ENCODE results near the gene LOXL1.

Gene LOXL1, protein sequence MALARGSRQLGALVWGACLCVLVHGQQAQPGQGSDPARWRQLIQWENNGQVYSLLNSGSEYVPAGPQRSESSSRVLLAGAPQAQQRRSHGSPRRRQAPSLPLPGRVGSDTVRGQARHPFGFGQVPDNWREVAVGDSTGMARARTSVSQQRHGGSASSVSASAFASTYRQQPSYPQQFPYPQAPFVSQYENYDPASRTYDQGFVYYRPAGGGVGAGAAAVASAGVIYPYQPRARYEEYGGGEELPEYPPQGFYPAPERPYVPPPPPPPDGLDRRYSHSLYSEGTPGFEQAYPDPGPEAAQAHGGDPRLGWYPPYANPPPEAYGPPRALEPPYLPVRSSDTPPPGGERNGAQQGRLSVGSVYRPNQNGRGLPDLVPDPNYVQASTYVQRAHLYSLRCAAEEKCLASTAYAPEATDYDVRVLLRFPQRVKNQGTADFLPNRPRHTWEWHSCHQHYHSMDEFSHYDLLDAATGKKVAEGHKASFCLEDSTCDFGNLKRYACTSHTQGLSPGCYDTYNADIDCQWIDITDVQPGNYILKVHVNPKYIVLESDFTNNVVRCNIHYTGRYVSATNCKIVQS

GRCh38 chr15:73926219-73927002, at the start of gene LOXL1:
Gene LOXL1, plus strand, starts transcription at chr15:73926462. Its CDS starts 322 bp downstream, at chr15:73926784.
- DNase-seq, result no peak

DNA sequence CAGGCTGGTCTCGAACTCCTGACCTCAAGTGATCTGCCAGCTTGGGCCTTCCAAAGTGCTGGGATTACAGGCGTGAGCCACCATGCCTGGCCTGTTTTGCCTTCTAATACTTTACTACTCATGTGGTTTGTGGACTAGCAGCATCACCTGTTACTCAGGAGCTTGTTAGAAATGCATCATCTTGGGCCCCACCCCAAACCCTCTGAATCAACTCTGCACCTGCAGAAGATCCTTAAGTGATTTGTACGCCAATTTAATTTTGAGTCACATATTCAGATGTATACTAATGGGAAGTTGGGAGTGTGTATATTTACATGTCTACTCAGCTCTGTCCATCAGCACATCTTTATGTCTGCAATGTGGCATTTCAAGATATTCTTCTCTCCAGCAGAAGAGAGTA, 46.8 kb upstream of the LOXL1 start:
- DNase-seq, result no peak

DNA sequence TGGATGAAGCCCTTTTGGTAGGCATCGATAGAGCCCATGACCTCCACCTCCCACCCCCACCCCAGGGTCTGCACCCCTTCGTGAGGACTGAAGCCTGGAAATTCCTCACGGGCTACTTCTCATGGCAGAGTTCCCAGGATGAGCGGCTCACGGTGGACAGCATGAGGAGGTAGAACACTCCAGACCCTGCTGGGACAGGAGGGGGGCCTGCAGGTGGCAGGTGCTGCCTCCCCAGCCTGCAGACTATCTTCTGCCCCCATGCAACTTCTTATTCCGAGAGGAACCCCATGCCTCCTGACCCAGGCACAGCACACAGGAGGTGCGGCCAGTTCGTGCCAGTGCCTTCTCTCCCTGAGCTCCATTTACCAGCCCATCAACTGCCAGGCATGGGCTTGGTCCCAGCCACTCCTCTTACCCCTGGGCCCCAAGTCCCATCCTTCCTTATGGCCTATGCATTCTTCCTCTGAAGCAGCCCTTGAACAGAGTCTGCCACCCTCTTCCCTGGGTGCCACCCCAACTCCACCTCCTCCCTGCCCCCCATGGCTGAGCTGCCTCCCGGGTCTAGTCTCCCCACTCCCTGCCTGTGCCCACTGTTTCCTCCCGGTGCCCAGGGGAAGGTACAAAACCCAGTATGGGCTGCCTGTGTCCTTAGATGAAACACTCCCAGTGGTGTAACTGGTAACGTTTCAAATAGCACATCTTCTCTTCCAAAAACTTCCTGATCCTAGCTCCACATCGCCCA, 44.5 kb upstream of the LOXL1 start:
- no peak for DNase-seq

- no peak for DNase-seq
These were observed 43.4 kb upstream of the LOXL1 start for GRCh38 chr15:73882761-73883419.

DNA sequence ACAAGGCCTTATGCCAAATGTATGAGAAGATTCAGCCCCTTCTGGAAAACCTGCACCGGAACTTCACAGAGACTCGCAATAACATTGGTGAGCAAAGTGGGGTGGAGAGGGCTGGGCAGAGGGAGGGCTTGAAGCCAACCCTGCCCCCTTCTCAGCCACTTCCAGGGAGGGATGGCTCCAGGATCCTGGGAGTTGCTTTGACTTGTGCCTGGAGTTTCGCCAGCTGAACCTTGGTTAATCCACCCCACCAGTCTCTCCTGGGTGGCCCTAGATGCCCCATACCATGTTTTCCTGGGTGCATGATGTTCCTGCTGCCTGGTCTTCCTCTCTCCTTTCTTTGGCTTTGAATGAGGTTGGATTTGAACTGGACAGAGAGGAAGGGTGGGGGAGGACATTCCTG, 42.1 kb upstream of the LOXL1 start:
- no peak for DNase-seq

GRCh38 chr15:73885954-73886700, 40.1 kb upstream of the LOXL1 start:
- no peak for DNase-seq

GRCh38 chr15:73886717-73887345, 39.4 kb upstream of the LOXL1 start:
- no peak for DNase-seq

GRCh38 chr15:73887481-73887880, 38.8 kb upstream of the LOXL1 start:
- no peak for DNase-seq

DNA sequence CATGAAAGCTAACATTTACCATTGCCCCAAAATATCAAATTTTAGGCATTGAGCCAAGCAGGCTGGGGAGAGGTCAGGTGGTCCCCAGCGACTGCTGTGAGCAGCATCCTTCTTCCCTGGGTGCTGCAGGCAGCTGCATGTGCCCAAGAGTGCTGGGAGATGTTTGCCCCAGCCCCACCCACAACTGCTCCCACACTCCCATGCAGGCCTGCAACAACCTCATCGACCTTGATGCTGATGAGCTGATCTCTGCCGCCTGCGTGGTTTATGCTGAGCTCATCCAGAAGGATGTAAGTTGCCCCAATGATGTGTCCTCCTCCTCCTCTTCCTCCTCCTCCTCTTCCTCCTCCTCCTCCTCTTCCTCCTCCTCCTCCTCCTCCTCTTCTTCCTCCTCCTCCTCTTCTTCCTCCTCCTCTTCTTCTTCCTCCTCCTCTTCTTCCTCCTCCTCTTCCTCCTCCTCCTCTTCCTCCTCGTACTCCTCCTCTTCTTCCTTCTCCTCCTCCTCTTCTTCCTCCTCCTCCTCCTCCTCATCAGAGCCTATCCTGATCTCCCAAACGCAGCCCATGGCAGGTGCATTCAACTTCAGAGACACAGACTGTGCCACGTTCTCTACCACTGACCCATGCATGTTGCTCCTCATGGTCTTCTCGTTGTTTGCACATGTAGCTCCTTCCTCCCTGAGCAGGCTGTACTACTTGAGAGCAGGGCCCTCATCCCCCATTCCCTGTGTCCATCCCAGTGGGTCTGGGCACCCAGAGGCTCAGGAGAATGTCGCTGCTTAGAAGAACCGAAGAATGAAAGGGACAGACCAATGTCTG, 37.8 kb upstream of the LOXL1 start:
- DNase-seq, result no peak

GRCh38 chr15:73889053-73889761, 37.1 kb upstream of the LOXL1 start:
- no peak for DNase-seq

- no peak for DNase-seq
These were observed 36.5 kb upstream of the LOXL1 start for GRCh38 chr15:73889762-73890124.

DNA sequence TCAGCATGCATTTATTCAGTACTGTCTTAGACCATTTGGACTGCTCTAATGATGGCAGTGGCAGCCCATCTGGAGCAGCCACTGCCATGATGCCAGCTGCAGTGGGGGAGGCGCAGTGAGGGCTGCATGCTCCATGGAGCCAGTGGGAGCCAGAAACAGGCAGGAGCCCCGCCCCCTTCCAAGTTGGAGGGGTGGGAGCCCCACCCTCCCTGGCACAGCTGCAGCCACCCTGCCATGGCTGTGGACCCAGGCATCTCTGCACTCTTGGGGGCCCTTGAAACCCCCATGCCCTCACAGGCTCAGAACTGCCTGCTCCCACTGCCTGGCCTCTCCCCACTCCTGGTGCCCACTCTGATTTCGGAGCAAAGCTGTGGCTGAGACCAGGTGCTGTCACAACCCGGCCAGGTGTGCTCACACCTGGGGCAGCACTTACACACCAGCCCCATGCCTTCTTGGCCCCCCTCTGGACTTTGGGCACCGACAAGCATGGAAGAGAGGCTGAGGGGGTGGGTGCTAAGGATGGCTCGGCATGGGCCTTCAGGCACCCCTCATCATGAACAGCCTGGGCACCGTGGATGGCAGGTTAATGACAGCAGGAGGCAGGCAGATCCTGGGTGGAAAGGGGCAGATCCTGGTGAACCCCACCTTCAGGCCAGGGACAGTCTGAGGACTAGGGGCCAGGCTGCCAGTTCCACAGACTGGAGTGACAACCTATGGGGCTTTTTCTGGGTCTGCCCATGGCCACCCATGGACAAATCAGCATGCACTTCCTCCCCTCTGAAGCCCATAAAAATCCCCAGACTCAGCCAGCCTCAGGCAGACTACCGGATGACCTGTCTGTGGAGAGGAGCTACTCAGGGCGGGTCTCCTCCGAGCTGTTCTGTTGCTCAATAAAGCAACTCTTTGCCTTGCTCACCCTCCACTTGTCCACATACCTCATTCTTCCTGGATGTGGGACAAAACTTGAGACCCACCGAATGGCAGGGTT, 34.6 kb upstream of the LOXL1 start:
- DNase-seq, result no peak

- DNase-seq, result no peak
These were observed 33.6 kb upstream of the LOXL1 start for GRCh38 chr15:73892446-73893226.

DNA sequence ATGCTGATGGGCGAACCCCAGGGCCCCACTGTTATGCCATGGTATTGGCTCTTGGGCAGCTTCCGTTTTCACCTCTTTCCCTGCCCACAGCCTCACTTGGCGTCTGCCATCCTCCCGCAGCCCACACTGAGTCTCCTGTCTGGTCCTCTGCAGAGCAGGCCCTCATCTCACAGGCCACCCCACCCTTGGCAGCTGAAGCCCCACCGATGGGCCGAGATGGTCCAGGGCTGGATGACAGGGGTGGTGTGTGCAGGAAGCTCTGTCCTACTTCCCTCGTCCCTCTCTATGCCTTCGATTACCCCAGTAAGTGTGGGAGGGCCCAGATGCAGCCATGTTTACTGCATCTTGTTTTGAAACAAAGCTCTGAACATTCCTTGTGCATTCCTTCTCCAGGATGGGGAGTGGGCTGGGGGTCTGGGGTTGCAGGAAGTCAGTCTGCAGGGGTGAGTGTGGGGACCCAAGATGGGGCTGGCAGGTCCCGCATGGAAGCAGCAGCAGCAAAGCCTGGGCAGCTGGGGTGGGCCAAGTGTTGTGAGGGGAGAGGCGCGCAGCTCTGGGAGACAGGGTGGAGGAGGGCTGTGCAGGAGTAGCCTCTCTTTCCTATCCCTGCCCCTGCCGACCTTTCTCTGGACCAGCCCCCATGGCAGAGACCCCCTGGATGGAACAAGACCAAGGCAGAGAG, 32.0 kb upstream of the LOXL1 start:
- DNase-seq, result no peak

DNA sequence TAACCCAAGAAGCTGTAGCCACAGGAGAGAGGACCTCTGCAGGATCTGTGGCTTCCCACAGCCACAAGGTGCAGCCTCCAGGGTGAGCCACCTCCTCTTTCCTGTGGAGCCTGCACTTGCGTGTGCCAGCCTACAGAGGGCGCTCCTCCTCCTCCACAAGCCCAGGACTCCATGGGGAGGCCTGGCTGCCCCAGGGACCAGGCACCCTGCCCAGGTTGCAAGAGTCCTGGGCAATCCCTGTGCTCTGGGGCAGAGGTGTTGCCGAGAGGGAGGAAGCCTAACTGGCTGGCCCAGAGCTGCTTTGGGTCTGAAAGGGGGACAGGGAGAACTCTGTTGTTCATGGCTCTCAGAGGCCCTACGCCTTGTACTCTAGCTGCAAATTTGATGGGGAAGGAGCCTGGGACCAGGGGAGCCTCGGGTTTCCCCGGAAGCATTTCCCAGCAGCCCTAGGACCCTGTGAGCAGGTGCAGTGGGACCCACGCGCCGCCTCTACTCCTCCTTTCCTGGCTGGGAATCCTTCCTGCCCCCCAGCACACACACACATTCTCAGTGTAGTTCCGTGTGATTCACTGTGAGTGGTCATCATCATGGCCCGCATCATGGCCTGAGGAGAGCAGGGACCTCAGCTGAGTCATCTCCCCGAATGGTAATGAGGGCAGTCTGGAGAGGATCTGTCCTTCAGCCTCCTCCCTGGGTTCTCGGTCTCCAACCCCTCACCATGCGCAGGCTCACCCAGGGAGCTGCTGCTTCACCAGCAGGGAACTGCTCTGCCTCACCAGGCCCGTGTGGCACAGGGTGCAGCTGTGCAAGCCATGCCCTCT, 28.6 kb upstream of the LOXL1 start:
- no peak for DNase-seq

Measured in SIG-M5 (cell line).